Stimulated activated CD4-positive, alpha-beta T cell treated with anti-CD3 and anti-CD28 coated beads, Interleukin-2, amount 100 ng/mL, for 24 hours (primary cell): Measurements from ENCODE around the gene RSBN1.
"Not testable (repeated sequence)": the region's sequence is repeated elsewhere in the genome, so short reads cannot be mapped to it uniquely, and the experiment has no call there.

Source experiments
- DNase-seq, 2 donors: peaks; one replicate each; pipeline ENCODE4 v3.0.0-alpha.2; 2020

RSBN1 gene

DNA sequence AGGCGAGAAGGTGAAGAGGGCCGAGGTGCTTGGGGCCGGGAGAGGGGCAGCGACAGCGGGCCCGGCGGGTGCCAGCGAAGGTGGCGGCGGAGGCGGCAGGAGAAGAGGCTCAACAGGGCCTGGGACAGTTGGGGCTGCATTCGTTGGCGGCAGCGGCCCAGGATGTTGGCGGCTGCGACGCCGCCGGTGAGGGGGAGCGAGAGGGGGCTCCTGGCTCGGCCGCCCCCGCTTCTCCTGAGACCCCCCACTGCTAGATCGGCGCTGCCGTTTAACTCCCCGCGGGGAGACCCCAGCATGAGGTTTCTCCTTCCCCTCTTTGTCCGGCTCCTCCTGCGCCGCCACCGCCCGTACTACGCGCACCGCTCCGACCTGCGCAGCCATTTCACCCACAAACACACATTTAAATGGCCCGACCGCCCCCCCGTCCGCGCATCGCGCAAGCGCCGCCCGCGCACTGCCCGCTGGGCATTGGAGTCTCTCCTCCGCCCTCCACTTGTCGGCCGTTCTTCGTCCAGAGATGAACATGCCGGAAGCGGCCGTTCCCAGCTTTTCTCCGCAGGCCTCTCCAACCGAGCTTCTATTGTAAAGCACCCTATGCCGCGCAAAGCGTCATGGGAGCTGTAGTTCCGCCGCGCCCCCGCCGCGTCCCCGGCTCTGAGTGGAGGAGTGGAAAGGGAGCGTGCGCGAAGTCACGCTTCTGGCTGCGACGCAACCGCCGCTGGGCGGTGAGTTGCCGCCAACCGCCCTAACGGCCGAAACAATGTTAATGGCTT is at the start of gene RSBN1:
Gene RSBN1, minus strand, starts transcription at position 589 of the 773 bp plus-strand sequence. Its CDS starts 64 bp downstream, at position 525.
- peak; percentile 97 to 98 for DNase-seq

DNA sequence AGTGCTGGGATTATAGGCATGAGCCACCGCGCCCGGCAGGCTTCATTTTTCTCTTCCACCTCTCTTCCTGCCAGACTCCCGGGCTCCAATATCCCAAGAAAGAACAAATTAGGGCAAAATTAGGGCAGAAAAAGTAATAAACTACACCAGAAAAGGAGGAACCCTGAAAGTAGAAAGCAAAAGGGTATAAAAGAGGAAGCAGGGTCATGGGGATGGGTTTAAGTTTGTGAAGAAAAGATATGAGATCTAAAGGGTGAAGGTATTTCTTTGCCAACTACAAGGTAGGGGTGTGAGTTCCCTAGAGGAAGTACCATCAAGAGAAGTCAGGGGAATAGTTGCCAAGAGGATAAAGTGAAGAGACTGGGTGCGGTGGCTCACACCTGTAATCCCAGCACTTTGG is 49.4 kb upstream of the RSBN1 start:
- DNase-seq, result no peak

DNA sequence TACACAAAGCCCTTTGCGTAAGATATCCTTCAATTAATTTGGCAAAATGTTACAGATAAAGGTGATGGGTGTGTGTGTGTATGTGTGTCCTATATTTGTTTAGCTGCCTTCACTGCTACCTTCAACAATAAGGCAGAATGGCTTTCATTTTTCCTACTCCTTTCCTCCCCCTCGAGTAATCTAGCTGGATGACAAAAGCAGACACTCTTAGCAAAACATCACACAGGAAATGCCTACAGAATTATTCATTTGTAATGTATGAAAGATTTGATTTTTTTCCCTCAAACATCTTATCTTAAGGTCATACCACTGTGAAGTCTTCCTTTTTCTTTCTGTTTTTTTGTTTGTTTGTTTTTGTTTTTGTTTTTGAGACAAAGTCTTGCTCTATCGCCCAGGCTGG is 48.6 kb upstream of the RSBN1 start:
- no peak for DNase-seq

DNA sequence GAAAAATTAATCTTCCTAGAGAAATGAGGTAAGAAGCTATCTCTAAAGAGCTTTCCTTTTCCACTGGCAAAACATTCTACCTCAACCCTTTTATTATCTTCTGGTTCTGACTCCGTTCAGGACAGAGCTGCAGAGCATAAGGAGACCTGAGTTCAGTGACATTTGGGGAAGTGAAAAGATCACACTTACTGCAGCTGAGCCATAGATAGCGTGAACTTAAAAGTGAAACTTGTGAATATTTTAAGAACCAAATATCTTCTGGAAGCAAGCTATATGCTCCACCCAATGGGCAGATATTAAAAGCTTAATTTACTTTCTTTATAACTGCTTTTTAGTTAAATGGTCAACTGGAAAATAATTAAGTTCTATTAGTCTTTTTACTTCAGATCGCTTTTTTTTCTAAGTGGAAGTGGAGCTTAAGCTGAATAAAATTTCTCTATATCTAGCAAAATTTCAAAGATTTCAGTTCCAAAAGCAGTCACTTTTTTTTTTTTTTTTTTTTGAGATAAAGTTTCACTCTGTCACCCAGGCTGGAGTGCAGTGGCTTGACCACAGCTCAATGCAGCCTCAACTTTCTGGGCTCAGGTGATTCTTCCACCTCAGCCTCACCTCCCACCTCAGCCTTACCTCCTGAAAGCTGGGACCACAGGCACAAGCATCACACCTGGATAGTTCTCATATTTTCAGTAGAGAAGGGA is 47.4 kb upstream of the RSBN1 start:
- DNase-seq, result no peak

DNA sequence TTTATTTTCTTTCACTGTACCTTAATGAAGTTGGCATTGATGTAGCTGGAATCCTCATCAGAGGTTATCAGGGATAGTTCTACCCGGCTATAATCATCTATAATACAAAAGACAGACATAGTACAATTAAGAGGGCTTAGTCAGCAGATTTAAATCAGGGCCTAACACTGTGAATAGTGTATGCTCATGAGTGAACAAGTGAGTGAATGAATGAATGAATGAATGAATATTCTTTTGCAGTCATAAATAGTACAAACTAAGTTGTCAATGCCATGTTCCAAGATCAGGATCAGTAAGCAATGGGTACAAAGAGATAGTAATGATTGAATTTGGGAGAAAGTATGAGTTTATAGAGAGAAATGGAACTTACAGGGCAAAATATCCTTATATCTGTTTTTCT is 46.7 kb upstream of the RSBN1 start:
- DNase-seq, result no peak

DNA sequence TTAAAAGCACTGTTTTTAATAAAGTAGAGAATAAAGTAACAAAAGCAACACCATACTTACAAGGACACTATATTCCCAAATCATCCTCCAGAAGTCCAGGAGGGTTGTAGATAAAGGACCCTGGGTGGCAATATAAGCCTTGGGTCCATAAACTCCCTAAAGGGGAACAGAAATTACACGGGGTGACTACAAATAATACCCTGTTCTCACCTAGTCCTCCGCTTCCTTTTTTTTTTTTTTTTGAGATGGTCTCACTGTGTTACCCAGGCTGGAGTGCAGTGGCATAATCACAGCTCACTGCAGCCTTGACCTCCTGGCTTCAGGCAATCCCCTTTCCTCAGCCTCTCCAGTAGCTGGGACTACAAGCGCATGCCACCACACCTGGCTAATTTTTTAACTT is 46.1 kb upstream of the RSBN1 start:
- no peak for DNase-seq

DNA sequence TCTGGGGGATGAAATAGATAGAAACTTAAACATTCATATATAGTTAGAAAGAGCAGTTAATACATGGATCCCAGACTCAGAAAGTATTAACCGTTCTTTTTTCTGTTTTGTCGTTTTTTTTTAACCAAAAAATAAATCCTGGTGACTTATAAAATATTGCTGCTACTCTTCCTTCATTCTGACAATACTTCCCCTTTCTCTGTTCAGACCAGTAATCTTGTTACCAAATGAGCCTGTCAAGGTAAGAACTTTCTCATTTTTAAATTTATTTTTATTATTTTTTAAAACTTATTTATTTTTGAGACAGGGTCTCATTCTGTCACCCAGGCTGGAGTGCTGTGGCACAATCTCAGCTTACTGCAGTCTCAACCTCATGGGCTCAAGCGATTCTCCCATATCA is 45.5 kb upstream of the RSBN1 start:
- no peak for DNase-seq

DNA sequence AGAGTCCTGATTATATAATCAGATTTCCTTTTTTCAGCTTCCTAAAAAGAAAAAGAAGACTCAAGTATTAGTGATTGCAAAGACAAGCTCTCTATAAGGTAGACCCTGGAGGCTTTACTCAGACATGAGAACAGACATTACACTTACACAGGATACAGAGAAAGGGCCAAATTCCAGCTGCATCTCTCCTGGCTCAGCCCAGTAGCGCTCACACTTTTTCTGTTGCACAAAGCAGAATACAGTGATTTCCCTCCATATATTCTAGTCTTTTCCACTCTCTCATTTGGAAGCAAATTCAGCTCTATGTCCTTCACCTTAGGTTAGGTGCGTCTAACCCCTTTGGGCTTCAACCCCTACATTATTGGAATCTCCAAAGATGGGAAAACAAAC is 44.1 kb upstream of the RSBN1 start:
- DNase-seq, result no peak

DNA sequence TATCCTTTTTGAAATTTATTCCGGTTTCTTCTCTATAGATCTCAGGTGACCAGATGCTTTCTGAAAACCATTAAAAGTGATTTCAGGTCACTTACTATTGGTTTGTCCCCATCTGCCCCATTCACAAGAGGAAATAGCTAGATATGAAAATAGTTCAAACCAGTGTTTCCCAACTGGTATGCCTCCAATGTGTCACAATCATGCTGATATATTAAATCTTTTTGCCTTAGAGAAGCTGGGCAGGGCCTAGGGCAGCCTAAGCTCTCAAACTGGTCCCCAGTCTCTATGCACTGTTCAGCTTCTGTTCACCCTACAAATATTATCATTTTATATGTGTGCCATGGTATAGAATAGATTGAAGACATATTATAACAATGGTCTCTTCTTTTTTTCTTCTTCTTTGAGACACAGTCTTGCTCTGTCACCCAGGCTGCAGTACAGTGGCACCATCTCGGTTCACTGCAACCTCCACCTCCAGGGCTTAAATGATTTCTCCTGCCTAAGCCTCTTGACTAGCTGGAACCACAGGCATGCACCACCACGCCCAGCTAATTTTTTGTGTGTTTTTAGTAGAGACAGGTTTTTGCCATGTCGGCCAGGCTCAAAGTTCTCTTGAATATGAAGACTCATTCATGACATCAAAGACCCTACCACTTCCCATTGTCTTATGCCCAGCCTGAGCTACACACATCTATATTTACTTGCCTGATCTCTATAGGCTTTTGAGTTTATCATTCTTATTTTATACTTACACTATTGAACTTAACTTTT is 43.5 kb upstream of the RSBN1 start:
- DNase-seq, result no peak

DNA sequence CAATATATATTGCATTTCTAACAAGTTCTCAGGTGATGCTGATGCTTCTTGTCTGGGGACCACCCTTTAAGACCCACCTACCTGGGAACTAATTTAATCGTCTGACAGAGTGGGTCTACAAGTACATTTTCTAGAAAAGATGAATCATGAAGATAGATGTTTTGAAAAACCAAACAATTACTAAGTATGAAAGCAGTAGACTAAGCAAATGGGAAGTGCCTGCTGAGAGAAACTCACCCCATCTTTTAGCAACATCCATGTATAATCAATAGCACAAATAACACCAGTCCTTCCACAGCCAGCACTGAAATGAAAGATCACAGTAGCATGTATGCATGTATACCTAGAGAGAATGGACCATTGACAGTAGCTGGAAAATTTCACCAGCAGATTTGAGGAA is 42.0 kb upstream of the RSBN1 start:
- DNase-seq, result no peak

DNA sequence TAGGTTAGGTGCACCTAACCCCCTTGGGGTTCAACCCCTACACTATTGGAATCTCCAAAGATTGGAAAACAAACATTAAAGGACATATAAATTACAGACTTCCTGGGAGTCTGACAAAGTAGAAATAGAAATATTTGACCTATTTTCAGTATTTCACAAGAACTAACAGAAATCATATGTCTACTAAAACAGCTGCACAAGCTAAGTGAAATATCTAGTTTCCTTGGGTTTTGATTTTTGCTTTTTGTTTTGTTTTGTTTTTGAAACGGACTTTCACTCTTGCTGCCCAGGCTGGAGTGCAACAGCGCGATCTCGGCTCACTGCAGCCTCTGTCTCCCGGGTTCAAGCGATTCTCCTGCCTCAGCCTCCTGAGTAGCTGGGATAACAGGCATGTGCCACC is 40.4 kb upstream of the RSBN1 start:
- not testable (repeated sequence) for DNase-seq

DNA sequence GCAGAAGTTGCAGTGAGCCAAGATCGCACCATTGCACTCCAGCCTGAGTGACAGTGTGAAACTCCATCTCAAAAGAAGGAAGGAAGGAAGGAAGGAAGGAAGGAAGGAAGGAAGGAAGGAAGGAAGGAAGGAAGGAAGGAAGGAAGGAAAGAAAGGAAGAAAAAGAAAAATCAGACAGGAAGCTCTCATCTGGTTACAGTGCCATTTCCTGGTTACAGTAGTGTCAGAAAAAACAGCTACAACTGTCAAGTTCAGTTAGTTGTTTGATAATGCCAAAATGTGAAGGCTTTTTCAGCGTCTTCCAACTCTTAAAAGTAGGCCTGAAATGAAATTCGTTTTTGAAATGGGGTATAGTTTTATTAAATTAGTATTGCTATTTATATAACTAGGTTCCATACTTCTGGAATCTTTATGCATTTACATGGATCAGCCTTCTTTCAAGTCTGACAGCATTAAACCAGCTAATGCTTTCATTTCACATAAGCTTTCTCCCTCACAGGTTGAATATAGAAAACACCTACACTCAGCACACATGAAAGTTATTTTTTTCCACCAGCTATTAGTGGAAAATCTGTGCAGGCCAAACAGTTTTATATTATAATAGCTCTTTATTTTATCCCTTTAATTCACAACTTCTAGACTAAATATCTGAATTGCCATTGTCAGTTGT is 38.0 kb upstream of the RSBN1 start:
- no peak for DNase-seq

DNA sequence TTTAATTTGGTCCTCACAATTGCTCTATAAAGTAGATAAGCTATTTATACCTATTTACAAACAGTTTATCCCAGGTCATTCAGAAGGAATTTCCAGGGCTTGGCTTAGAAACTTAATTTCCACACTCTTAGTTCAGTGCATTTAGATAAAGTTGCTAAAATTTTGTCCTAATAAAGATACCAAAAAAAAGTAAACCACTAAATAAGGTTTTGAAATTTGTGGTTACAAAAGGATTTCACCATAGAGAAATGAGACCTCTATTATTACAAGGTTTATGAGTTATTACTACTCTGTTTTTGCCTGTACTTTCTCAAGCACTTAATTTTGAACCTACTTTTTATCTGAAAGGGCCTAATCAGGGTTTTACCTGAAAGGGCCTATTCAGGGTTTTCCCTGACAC is 36.8 kb upstream of the RSBN1 start:
- no peak for DNase-seq

DNA sequence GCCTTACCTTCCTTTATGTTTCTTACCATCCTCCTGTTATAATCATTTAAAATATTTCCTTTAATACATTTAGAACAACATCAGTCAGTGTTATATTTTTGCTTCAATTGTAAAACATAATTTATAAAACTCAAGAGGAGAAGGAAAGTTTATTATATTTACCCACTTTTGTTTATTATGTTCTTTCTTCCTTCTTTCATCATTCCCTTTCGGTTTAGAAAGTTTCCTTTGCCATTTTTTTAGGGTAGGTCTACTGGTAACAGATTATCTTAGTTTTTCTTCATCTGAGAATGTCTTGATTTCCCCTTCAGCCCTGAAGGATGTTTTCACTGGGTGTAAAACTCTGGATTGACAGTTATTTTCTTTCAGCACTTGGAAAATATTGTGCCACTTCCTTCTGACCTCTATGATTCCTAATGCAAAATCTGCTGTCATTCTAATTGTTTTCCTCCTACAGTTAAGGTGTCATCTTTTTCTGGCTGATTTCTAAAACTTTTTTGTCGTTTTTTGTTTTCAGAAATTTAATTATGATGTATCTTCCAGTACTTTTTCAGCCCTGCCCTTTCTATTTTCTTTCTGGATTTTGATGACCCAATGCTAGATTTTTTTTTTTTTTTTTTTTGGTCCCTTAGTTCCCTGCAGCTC is 34.2 kb upstream of the RSBN1 start:
- no peak for DNase-seq

DNA sequence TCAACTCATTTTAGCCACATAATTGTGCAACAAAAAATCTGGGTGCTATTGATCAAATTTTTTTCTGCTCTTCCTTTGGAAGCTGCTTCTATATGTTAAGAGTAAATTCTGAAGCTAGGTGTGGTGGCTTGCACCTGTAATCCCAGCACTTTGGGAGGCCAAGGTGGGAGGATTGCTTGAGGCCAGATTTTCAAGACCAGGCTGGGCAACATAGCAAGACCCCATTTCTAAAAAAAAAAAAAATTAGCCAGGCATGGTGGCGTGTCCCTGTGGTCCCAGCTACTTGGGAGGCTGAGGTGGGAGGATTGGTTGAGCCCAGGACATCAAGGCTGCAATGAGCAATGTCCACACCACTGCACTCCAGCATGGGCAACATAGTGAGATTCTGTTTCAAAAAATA is 24.3 kb upstream of the RSBN1 start:
- DNase-seq, result no peak

DNA sequence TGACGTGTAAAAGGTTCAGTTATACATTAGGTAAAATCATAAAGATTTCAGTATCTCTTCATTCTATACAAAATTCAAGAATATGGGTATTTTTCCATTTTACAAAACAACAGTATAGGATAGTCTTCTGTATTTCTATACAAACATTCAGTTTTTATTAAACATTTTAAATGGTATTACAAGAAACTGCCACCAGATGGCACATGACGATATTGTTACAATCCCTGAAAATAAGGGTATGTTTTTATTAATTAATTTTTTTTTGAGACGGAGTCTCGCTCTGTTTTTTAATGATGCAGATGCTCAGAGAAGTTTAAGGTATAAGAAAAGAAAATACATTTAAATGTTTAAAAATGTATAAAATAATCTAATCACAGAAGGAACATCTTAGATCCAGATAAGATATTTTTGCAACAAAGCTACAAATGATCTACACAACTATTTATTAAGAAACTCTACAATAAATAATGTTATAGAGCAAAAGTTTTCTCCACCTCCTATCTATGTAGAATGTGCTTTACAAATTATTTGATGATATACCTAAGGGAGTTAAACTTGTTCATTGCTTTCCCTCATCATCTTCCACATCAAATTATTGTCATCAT is 23.5 kb upstream of the RSBN1 start:
- DNase-seq, result no peak

DNA sequence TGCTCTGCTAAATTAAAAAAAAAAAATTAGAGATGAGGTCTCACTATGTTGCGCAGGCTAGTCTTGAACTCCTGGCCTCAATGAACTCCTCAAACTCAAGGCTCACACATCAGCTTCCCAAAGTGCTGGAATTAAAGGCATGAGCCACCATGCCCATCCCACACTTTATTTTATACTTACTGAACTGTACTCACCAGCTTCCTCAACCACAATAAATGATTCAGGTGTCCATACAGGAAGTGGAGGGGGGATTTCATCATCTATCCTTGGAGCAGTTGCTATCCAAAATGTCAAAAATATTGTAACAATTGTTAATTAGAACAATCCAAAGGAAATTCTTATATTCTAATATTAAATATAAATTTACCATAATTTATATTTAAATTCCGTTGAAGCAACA is 22.4 kb upstream of the RSBN1 start:
- no peak for DNase-seq

DNA sequence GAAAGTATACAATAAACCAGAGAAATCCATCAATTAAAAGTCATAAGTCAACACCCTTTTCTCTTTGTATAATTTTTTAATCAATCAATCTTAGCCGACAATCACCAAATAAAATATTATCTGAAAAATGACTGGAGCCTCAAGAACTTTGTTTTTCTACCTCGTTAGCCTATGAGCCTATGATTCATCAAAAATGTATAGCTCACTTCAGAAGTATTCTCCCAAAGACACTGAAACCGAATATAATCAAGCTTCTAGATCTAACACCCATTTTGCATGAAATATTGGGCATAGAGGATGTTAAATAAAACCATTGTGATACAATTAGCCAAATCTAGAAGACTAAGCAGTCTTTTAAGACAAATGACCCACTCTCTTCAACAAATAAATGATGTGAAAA is 17.8 kb upstream of the RSBN1 start:
- DNase-seq, result no peak

DNA sequence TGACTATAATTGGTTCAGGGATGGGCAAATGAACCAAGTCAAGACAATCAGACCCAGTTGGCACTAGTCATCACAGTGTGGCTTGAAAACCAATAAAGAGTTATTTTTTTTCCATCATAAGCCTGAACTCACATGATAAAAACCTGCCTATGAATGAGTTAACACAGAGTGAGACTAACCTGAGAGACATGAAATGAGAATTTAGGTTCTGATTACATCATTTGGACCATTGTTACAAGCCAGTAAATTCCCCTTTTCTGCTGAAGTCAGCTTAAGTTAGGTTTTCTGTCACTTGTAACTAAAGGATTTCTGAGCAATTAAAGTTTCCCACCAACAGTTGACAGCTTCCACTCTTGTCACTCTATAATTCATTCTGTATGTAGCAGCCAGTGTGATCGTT is 9.6 kb upstream of the RSBN1 start:
- DNase-seq, result no peak

DNA sequence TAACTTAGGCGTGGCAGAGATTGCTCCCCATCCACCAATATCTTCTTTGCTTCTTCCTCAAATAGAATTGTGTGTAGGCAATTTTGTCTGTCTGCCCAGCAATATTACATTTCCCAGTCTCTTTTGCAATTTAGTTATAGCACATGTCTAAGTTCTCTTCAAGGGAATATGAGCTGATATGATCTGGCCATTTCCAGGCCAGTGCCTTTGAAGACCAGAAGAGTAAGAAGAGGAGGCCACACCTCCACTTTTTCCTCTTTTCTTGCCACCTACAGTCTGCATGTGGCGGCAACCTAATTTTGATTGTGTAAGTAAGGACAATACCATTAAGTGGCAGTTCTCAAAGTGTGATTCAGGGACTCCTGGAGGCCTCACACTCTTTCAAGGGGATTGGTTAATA is 6.3 kb upstream of the RSBN1 start:
- DNase-seq, result no peak

DNA sequence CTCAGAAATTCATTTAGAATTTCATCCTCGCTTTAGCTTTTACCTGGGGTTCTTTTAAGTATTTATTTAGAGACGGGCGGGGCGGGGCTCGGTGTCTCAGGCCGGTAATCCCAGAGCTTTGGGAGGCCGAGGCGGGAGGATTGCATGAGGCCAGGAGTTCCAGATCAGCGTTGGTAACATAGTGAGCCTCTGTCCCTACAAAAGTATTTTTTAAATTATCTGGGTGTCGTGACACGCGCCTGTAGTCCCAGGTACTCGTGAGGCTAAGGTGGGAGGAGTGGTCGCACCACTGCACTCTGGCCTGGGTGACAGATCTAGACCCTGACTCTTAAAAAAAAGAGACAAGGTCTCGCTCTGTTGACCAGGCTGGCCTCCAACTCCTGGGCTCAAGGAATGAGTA is 942 bp upstream of the RSBN1 start:
- no peak for DNase-seq

DNA sequence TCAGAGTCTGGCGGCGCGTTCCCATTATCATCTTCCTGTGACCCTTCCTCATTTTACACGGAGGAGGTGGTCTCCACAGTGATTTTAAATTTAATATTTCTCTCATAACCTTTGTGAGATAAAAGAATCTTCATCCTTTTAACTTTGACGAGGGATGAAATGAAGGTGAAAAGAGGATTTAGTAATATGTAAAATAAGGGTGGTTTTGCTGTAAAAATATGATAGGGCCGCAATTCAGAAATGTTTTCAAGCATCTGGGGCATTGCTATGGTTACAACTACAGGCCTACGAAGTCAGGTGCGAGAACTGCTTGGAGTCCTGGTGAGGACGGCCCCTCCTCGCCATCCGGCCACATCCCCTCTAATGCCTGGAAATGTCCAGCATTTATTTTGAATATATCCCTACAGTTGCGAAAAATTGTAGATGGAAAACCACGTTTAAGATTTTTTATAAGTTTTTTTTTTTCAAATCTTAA is 422 bp upstream of the RSBN1 start:
- peak in 1 of 2 donors; percentile 16 for DNase-seq
